NB4 (cell line): ENCODE measurements around the gene TRPT1.

ENCODE experiments used
- MYC ChIP-seq: IDR thresholded peaks from 2 replicates; pipeline ENCODE4 v1.6.1; 2011; ENCODE audit warnings: low read depth, low read length
- POLR2A ChIP-seq: IDR thresholded peaks from 2 replicates; pipeline ENCODE4 v1.6.1; 2011; ENCODE audit warnings: mild to moderate bottlenecking; ENCODE audit not compliant: insufficient read length; ENCODE audit errors: extremely low read depth
- TF ChIP-seq, protein P1 (sequence below): IDR thresholded peaks from one replicate; pipeline ENCODE4 v1.5.1; 2012; ENCODE audit warnings: low read depth, low read length
- TF ChIP-seq, protein P2 (sequence below): IDR thresholded peaks from 2 replicates; pipeline ENCODE4 v1.6.1; 2011; ENCODE audit warnings: low read depth, low read length

DNA sequence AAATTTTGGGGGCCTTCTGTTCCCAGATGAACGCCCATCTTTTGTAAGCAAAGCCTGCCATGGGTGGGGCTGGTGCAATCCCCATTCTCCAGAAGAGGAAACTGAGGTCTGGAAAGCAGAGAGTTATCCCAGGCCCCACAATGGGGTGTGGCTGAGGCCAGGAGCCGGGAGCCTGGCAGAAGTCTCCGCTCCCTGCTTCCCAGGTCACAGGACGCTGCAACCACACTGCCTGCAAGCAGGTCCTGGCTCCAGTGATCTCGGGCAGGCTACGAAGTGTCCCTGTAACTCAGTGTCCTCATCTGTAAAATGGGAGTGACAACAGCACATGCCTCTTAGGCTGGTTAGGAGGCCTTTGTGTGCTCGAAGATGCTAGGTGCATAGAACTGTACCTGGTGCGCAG, 27.1 kb upstream of the TRPT1 start:
- TF ChIP-seq, protein P1, sequence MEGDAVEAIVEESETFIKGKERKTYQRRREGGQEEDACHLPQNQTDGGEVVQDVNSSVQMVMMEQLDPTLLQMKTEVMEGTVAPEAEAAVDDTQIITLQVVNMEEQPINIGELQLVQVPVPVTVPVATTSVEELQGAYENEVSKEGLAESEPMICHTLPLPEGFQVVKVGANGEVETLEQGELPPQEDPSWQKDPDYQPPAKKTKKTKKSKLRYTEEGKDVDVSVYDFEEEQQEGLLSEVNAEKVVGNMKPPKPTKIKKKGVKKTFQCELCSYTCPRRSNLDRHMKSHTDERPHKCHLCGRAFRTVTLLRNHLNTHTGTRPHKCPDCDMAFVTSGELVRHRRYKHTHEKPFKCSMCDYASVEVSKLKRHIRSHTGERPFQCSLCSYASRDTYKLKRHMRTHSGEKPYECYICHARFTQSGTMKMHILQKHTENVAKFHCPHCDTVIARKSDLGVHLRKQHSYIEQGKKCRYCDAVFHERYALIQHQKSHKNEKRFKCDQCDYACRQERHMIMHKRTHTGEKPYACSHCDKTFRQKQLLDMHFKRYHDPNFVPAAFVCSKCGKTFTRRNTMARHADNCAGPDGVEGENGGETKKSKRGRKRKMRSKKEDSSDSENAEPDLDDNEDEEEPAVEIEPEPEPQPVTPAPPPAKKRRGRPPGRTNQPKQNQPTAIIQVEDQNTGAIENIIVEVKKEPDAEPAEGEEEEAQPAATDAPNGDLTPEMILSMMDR = no peak
- TF ChIP-seq POLR2A = no peak
- TF ChIP-seq, protein P2, sequence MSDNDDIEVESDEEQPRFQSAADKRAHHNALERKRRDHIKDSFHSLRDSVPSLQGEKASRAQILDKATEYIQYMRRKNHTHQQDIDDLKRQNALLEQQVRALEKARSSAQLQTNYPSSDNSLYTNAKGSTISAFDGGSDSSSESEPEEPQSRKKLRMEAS = no peak
- no peak for TF ChIP-seq MYC
